Suprapubic skin (tissue), 4 donors: ENCODE results near the gene COL4A1.
A peak's percentile ranks its signal among the peaks of the same experiment; 100 is the strongest.

Source experiments
- CTCF ChIP-seq, 2 donors: fragments of 200-600 bp in 1 of 2; fragments of 450-650 bp in 1 of 2; sonication (generic) in 1 of 2; IDR thresholded peaks; one replicate each; pipeline ENCODE4 v1.5.1; 2016 to 2019; ENCODE audit warnings: antibody characterized with exemption in 2 of 2, mild to moderate bottlenecking in 1 of 2, moderate library complexity in 1 of 2
- POLR2A ChIP-seq, 2 donors: fragments of 450-650 bp; IDR thresholded peaks; one replicate each; pipeline ENCODE4 v1.6.1; 2017; ENCODE audit warnings: antibody characterized with exemption in 2 of 2, mild to moderate bottlenecking in 2 of 2, moderate library complexity in 2 of 2
- POLR2AphosphoS5 ChIP-seq, 3 donors: sonication (generic); formaldehyde crosslinking; IDR thresholded peaks; one replicate each; pipeline ENCODE4 v1.6.1; 2017; ENCODE audit warnings: antibody characterized with exemption in 3 of 3

GRCh38 chr13:110294146-110294545, 12.8 kb downstream of the COL4A1 start:
- no peak for TF ChIP-seq POLR2A (IDR thresholded peaks at IDR 0.05)
- TF ChIP-seq POLR2AphosphoS5 (IDR thresholded peaks at IDR 0.05), result peak in 2 of 3 donors; percentile 51 to 93
- no peak for TF ChIP-seq CTCF (IDR thresholded peaks at IDR 0.05)
